Activated CD4-positive, alpha-beta T cell treated with anti-CD3 and anti-CD28 coated beads, Interleukin-2, amount 10 ng/mL, durations not matched to agents 24 days and 14 days (primary cell): Measurements from ENCODE around the gene NFIC. TPM values are rescaled to one million over a fixed set of nuclear protein-coding genes. Genes with fewer than 3 reads are reported as not detected.
"Not testable (repeated sequence)": the region's sequence is repeated elsewhere in the genome, so short reads cannot be mapped to it uniquely, and the experiment has no call there.

ENCODE experiments used
- DNase-seq: peaks from one replicate; pipeline ENCODE4 v3.0.0; 2022
- H3K27ac Mint-ChIP-seq: one replicate; pipeline ENCODE4 v1.8.0; 2022; ENCODE audit warnings: mild to moderate bottlenecking, mixed read lengths
- H3K27me3 Mint-ChIP-seq: one replicate; pipeline ENCODE4 v1.8.0; 2022; ENCODE audit warnings: mixed read lengths
- H3K36me3 Mint-ChIP-seq: one replicate; pipeline ENCODE4 v1.8.0; 2022; ENCODE audit warnings: low read depth, mild to moderate bottlenecking, mixed read lengths
- H3K4me1 Mint-ChIP-seq: one replicate; pipeline ENCODE4 v1.8.0; 2021; ENCODE audit warnings: mixed read lengths
- H3K4me3 Mint-ChIP-seq: one replicate; pipeline ENCODE4 v1.8.0; 2022; ENCODE audit warnings: mild to moderate bottlenecking, moderate library complexity, mixed read lengths
- H3K9me3 Mint-ChIP-seq: one replicate; pipeline ENCODE4 v1.8.0; 2021; ENCODE audit warnings: mixed read lengths
- intact Hi-C: fragments of 100-400 bp; cut with micrococcal nuclease; formaldehyde crosslinking; loops from one replicate; pipeline ENCODE4 v1.15.1; 2023
- total RNA-seq: library from RNA; stranded (reverse); gene quantifications from 2 replicates; pipeline ENCODE4 v1.2.3, GENCODE V29; 2022

NFIC gene
- total RNA-seq, 1 donor from 2014 or later, result 19.8 TPM

GRCh38 chr19:3333020-3333583 lies 33.3 kb upstream of the NFIC start:
- no peak for DNase-seq
- intact Hi-C loops, result no loop called here
- Mint-ChIP-seq H3K9me3 (peaks cover 3% of the 10 kb centered on the region), H3K4me3 (no peak overlapping the region), H3K27ac (no peak overlapping the region), H3K4me1 (no peaks in the 10 kb centered on the region), H3K36me3 (no peaks in the 10 kb centered on the region), H3K27me3 (no peaks in the 10 kb centered on the region)

- intact Hi-C loops, result no loop called here
- no peak overlapping the region for H3K27ac Mint-ChIP-seq
- no peak overlapping the region for H3K4me3 Mint-ChIP-seq
- DNase-seq, result no peak
- H3K36me3 Mint-ChIP-seq, result no peaks in the 10 kb centered on the region
- peaks cover 2% of the 10 kb centered on the region for H3K4me1 Mint-ChIP-seq
- H3K27me3 Mint-ChIP-seq, result no peaks in the 10 kb centered on the region
- peaks cover 3% of the 10 kb centered on the region for H3K9me3 Mint-ChIP-seq
These were observed 32.7 kb upstream of the NFIC start for GRCh38 chr19:3333662-3334061.

GRCh38 chr19:3334749-3335430 lies 31.5 kb upstream of the NFIC start:
- H3K36me3 Mint-ChIP-seq, H3K27ac Mint-ChIP-seq, H3K9me3 Mint-ChIP-seq, H3K4me3 Mint-ChIP-seq, H3K27me3 Mint-ChIP-seq, intact Hi-C loops, H3K4me1 Mint-ChIP-seq, DNase-seq: not testable (repeated sequence)

GRCh38 chr19:3335431-3336350 lies 30.7 kb upstream of the NFIC start:
- intact Hi-C loops, result no loop called here
- Mint-ChIP-seq H3K27ac (no peak overlapping the region), H3K27me3 (no peaks in the 10 kb centered on the region)

GRCh38 chr19:3336351-3336679 lies 30.1 kb upstream of the NFIC start:
- no peak for DNase-seq
- no peaks in the 10 kb centered on the region for H3K36me3 Mint-ChIP-seq
- no peak overlapping the region for H3K27ac Mint-ChIP-seq
- no peaks in the 10 kb centered on the region for H3K27me3 Mint-ChIP-seq
- H3K9me3 Mint-ChIP-seq, result peaks cover 3% of the 10 kb centered on the region
- no peak overlapping the region for H3K4me3 Mint-ChIP-seq
- intact Hi-C loops, result no loop called here
- peaks cover 3% of the 10 kb centered on the region for H3K4me1 Mint-ChIP-seq

More at GRCh38 chr19:3335431-3336350, 30.7 kb upstream of the NFIC start:
- H3K4me1 Mint-ChIP-seq, result peaks cover 3% of the 10 kb centered on the region
- peaks cover 3% of the 10 kb centered on the region for H3K9me3 Mint-ChIP-seq
- DNase-seq, result no peak
- H3K4me3 Mint-ChIP-seq, result no peak overlapping the region
- H3K36me3 Mint-ChIP-seq, result no peaks in the 10 kb centered on the region

GRCh38 chr19:3336680-3337523 lies 29.5 kb upstream of the NFIC start:
- no peak overlapping the region for H3K27ac Mint-ChIP-seq
- DNase-seq, result no peak
- intact Hi-C loops, result no loop called here
- H3K9me3 Mint-ChIP-seq, result peaks cover 3% of the 10 kb centered on the region
- H3K36me3 Mint-ChIP-seq, result no peaks in the 10 kb centered on the region
- no peak overlapping the region for H3K4me3 Mint-ChIP-seq
- H3K4me1 Mint-ChIP-seq, result peaks cover 3% of the 10 kb centered on the region
- no peaks in the 10 kb centered on the region for H3K27me3 Mint-ChIP-seq

- intact Hi-C loops, result no loop called here
- Mint-ChIP-seq H3K9me3 (no peaks in the 10 kb centered on the region), H3K4me1 (peaks cover 3% of the 10 kb centered on the region), H3K27ac (no peak overlapping the region), H3K36me3 (no peaks in the 10 kb centered on the region), H3K27me3 (no peaks in the 10 kb centered on the region), H3K4me3 (no peak overlapping the region)
- no peak for DNase-seq
These were observed 27.7 kb upstream of the NFIC start for GRCh38 chr19:3338541-3339181.

GRCh38 chr19:3340340-3340739 lies 26.0 kb upstream of the NFIC start:
- Mint-ChIP-seq H3K9me3 (no peaks in the 10 kb centered on the region), H3K36me3 (no peaks in the 10 kb centered on the region), H3K27ac (no peak overlapping the region), H3K27me3 (no peaks in the 10 kb centered on the region), H3K4me1 (peaks cover 3% of the 10 kb centered on the region), H3K4me3 (no peak overlapping the region)
- intact Hi-C loops, result no loop called here
- no peak for DNase-seq

- H3K4me1 Mint-ChIP-seq, result peaks cover 3% of the 10 kb centered on the region
- DNase-seq, result no peak
- H3K4me3 Mint-ChIP-seq, result no peak overlapping the region
- no peaks in the 10 kb centered on the region for H3K27me3 Mint-ChIP-seq
- no peaks in the 10 kb centered on the region for H3K9me3 Mint-ChIP-seq
- H3K27ac Mint-ChIP-seq, result no peak overlapping the region
- intact Hi-C loops, result no loop called here
- H3K36me3 Mint-ChIP-seq, result no peaks in the 10 kb centered on the region
These were observed 24.1 kb upstream of the NFIC start for GRCh38 chr19:3342246-3342645.

GRCh38 chr19:3342962-3343361 lies 23.4 kb upstream of the NFIC start:
- DNase-seq, H3K27ac Mint-ChIP-seq, H3K9me3 Mint-ChIP-seq, H3K27me3 Mint-ChIP-seq, H3K4me3 Mint-ChIP-seq, H3K36me3 Mint-ChIP-seq, H3K4me1 Mint-ChIP-seq, intact Hi-C loops: not testable (repeated sequence)

GRCh38 chr19:3343619-3344502 lies 22.5 kb upstream of the NFIC start:
- H3K4me3 Mint-ChIP-seq, result no peak overlapping the region

GRCh38 chr19:3344608-3345598 lies 21.5 kb upstream of the NFIC start:
- Mint-ChIP-seq H3K4me1 (no peaks in the 10 kb centered on the region), H3K9me3 (no peaks in the 10 kb centered on the region), H3K27ac (no peak overlapping the region), H3K27me3 (no peaks in the 10 kb centered on the region), H3K36me3 (no peaks in the 10 kb centered on the region), H3K4me3 (no peak overlapping the region)
- DNase-seq, result no peak
- intact Hi-C loops, result no loop called here

More at GRCh38 chr19:3343619-3344502, 22.5 kb upstream of the NFIC start:
- intact Hi-C loops, result no loop called here
- DNase-seq, result peak; percentile 72
- no peak overlapping the region for H3K27ac Mint-ChIP-seq
- H3K27me3 Mint-ChIP-seq, result no peaks in the 10 kb centered on the region
- H3K4me1 Mint-ChIP-seq, result no peaks in the 10 kb centered on the region
- H3K9me3 Mint-ChIP-seq, result no peaks in the 10 kb centered on the region
- no peaks in the 10 kb centered on the region for H3K36me3 Mint-ChIP-seq
